Astrocyte of the spinal cord (primary cell): ENCODE data around the gene HTRA3.

Experiments
- DNase-seq: peaks from one replicate; pipeline ENCODE4 v3.0.0; 2011; ENCODE audit warnings: low read depth, low spot score
- H3K4me3 ChIP-seq: 2 replicates; pipeline ENCODE4 v1.5.1; 2011; ENCODE audit warnings: low read depth, mild to moderate bottlenecking, low read length, moderate library complexity
- CTCF ChIP-seq: IDR thresholded peaks from 2 replicates; pipeline ENCODE4 v1.5.1; 2012; ENCODE audit warnings: low read depth, mild to moderate bottlenecking, low read length, inconsistent platforms
- in situ Hi-C: cut with HindIII; loops from 2 replicates; pipeline ENCODE4 v1.10.0; 2017; ENCODE audit warnings: low sequenced_read_pairs

HTRA3 gene

GRCh38 chr4:8233672-8234484 lies 35.7 kb upstream of the HTRA3 start:
- H3K4me3 ChIP-seq, result no peak overlapping the region
- in situ Hi-C loops, result no loop called here
- no peak for DNase-seq
- TF ChIP-seq CTCF, result no peak

GRCh38 chr4:8234715-8235114 lies 34.8 kb upstream of the HTRA3 start:
- no peak overlapping the region for H3K4me3 ChIP-seq
- TF ChIP-seq CTCF, result no peak
- in situ Hi-C loops, result no loop called here
- DNase-seq, result no peak

DNA sequence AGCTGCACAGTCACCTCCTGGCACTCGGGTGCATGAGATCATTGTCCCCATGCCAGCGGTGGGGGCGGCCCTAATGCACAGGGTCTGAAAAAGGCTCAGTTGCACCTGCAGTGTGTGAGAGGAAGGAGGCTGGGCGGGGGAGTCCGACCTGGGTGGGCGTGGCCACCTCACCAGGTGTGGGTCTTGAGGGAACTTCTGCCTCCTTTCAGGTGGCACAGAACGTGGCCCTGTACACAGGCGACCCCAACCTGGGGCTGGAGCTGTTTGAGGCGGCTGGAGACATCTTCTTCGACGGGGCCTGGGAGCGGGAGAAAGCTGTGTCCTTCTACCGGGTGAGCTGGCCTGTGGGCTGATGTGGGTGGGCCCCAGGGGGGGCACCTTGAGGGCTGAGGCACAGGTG lies 34.3 kb upstream of the HTRA3 start:
- in situ Hi-C loops, result no loop called here
- no peak for TF ChIP-seq CTCF
- H3K4me3 ChIP-seq, result no peak overlapping the region
- no peak for DNase-seq

GRCh38 chr4:8235686-8236085 lies 33.9 kb upstream of the HTRA3 start:
- TF ChIP-seq CTCF, result no peak
- H3K4me3 ChIP-seq, result no peak overlapping the region
- in situ Hi-C loops, result no loop called here
- DNase-seq, result no peak

DNA sequence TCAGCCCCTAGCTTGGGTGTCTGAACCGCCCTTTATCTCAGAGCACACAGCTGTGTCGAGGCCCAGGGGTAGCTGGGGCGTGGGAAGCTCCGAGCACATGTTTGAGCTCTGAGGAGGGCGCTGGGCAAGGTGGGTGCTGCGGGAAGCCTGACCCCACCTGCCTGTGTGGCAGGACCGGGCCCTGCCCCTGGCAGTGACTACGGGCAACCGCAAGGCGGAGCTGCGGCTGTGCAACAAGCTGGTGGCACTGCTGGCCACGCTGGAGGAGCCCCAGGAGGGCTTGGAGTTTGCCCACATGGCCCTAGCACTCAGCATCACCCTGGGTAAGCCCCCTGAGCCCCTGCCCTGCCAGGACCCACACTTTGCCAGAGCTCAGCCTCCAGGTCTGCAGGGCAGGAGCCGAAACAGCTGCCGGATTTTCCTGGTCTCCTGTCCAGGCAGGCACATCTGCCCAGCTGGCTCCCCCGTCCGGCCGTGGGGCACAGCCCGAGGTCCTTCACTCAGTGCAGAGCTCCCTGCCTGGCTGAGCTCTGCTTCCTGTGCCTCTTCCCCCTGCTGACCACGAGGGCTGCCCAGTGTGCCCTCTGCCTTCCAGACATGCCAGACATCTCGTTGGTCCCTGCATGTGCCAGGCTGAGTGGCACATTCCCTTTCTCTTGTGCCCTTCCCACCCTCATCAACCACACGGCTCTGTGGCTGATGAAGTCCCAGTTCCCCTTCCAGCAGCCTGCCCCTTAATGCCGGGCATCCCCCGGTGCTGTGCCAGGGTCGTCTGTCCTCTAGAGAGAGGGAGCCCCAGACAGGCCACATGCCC lies 33.2 kb upstream of the HTRA3 start:
- TF ChIP-seq CTCF, result no peak
- no peak for DNase-seq
- in situ Hi-C loops, result no loop called here
- no peak overlapping the region for H3K4me3 ChIP-seq

DNA sequence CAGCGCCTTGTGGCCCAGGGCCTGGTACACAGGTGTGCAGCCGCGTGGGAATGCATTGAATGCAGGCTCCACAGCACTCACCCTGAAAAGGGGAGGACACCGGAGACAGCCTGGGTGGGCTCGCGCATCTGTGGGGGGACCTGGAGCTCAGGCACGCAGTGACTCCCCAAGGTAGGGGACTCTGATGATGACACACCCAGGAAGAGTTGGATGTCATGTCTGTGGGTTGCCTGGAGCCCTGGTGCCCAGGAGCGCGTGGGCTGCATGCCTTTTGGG lies 32.7 kb upstream of the HTRA3 start:
- in situ Hi-C loops, result no loop called here
- no peak for DNase-seq
- TF ChIP-seq CTCF, result no peak
- H3K4me3 ChIP-seq, result no peak overlapping the region
